Transverse colon (tissue), 4 donors: ENCODE results near the gene PDE8B.

Experiments
- EP300 ChIP-seq: sonication (generic); formaldehyde crosslinking; IDR thresholded peaks from one replicate; pipeline ENCODE4 v1.6.1; 2017; ENCODE audit warnings: antibody characterized with exemption, low read depth
- POLR2AphosphoS5 ChIP-seq, 3 donors: sonication (generic); formaldehyde crosslinking; IDR thresholded peaks; one replicate each; pipeline ENCODE4 v1.6.1; 2016; ENCODE audit warnings: antibody characterized with exemption in 3 of 3
- TF ChIP-seq, protein P1 (sequence below), 5 experiments: fragments of 200-600 bp in 3 of 5; fragments of 450-650 bp in 2 of 5; sonication (generic) in 3 of 5; IDR thresholded peaks; 1 replicate in 2 of 5; 2 replicates in 3 of 5; pipeline ENCODE4 v1.5.1; 2016 to 2017; ENCODE audit warnings: antibody characterized with exemption in 5 of 5, inconsistent platforms in 3 of 5, mild to moderate bottlenecking in 2 of 5, moderate library complexity in 1 of 5

DNA sequence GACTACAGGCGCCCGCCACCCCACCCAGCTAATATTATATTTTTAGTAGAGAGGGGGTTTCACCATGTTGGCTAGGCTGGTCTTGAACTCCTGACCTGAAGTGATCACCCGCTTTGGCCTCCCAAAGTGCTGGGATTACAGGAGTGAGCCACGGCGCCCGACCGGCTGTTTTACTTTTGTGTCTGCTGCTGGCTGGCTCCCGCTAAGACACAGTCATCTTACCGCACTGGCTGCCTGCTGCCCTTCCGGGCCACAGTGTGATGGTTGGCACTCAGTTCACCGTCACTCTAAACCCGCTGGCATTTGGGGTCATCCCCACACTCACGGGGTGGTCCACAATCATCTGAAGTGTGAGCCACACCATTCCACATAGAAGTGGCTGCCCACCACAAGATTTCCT lies 188.0 kb downstream of the PDE8B start:
- TF ChIP-seq, protein P1, sequence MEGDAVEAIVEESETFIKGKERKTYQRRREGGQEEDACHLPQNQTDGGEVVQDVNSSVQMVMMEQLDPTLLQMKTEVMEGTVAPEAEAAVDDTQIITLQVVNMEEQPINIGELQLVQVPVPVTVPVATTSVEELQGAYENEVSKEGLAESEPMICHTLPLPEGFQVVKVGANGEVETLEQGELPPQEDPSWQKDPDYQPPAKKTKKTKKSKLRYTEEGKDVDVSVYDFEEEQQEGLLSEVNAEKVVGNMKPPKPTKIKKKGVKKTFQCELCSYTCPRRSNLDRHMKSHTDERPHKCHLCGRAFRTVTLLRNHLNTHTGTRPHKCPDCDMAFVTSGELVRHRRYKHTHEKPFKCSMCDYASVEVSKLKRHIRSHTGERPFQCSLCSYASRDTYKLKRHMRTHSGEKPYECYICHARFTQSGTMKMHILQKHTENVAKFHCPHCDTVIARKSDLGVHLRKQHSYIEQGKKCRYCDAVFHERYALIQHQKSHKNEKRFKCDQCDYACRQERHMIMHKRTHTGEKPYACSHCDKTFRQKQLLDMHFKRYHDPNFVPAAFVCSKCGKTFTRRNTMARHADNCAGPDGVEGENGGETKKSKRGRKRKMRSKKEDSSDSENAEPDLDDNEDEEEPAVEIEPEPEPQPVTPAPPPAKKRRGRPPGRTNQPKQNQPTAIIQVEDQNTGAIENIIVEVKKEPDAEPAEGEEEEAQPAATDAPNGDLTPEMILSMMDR (IDR thresholded peaks at IDR 0.05): no peak
- TF ChIP-seq EP300: no peak
- TF ChIP-seq POLR2AphosphoS5 (IDR thresholded peaks at IDR 0.05): no peak
